Mammary epithelial cell (primary cell): ENCODE measurements around the gene CWC27.

Experiments
- CTCF ChIP-seq, 2 donors: IDR thresholded peaks in 1 of 2; conservative IDR thresholded peaks in 1 of 2; 2 replicates each; pipeline ENCODE4 v1.5.1; 2011 to 2012; ENCODE audit warnings: inconsistent platforms in 2 of 2, low read length in 2 of 2, mild to moderate bottlenecking in 2 of 2, control low read depth in 1 of 2, low read depth in 1 of 2; ENCODE audit not compliant: insufficient read depth in 1 of 2; ENCODE audit errors: extremely low read depth in 1 of 2
- EZH2 ChIP-seq: IDR thresholded peaks from 2 replicates; pipeline ENCODE4 v1.6.1; 2012; ENCODE audit warnings: low read length, inconsistent platforms, borderline replicate concordance

DNA sequence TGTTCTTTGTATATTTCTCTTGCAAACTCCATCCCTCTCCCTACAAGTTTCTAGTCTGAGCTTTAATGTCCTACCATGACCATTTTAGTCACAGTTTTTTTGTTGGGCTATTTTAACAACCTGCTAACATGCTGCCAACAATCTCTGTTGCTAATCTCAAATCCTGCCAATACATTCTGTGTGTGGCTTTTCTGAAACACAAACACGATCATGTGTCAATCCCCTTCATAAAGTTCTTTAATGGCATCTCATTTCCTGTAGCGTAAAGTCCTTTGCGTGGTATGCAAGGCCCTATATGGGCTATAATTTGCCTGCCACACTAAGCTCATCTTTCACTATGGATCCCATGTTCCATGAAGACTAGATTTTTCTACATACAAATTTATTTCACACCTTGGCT is 180.6 kb downstream of the CWC27 start:
- TF ChIP-seq EZH2 (no peak), CTCF (conservative IDR thresholded peaks at IDR 0.05 in 1 of 2, IDR thresholded peaks at IDR 0.05 in 1 of 2; ENCODE audit: extremely low read depth in 1 of 2, insufficient read depth in 1 of 2, low read depth in 1 of 2, low read length in 2 of 2) (no peak)
